GM12801 (cell line): Measurements from ENCODE around the gene MPP3.

Experiments used
- TF ChIP-seq, protein P1 (sequence below): IDR thresholded peaks from one replicate; pipeline ENCODE4 v1.5.1; 2011; ENCODE audit warnings: control low read depth; ENCODE audit not compliant: insufficient read length; ENCODE audit errors: extremely low read depth

The MPP3 gene

DNA sequence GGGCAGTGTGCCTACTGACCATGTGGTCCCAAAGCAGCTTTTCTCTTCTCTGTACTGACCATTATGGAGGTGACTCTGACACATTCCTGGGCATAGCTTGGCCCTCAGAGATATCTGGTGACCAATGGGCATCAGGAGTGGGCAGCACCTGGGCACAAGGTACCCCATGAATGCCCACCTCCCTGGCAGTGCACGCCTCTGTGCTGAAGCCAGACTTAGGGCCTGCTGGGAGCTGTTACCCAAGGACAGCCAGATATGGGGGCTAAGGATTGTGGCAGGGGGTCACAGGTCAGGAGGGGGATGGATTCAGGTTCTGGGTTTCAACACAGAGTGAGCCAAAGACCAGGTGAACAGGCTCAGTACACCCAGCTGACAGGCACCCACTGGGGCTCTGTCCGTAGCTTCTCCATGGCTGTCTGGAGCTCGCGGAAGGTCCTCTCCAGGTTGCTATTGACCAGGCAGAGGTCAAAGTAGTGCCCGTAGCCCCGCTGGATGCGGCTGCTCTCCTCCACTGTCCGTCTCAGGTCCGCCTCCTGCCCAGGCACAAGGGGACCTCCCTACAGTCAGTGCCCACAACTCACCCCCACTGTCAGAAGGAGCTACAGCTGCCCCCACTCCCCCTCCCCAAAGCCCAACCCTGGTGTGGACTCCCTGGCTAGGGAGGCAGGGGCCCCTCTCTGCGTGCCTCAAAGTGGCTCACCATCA is 44.7 kb upstream of the MPP3 start:
- TF ChIP-seq, protein P1, sequence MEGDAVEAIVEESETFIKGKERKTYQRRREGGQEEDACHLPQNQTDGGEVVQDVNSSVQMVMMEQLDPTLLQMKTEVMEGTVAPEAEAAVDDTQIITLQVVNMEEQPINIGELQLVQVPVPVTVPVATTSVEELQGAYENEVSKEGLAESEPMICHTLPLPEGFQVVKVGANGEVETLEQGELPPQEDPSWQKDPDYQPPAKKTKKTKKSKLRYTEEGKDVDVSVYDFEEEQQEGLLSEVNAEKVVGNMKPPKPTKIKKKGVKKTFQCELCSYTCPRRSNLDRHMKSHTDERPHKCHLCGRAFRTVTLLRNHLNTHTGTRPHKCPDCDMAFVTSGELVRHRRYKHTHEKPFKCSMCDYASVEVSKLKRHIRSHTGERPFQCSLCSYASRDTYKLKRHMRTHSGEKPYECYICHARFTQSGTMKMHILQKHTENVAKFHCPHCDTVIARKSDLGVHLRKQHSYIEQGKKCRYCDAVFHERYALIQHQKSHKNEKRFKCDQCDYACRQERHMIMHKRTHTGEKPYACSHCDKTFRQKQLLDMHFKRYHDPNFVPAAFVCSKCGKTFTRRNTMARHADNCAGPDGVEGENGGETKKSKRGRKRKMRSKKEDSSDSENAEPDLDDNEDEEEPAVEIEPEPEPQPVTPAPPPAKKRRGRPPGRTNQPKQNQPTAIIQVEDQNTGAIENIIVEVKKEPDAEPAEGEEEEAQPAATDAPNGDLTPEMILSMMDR, result no peak

DNA sequence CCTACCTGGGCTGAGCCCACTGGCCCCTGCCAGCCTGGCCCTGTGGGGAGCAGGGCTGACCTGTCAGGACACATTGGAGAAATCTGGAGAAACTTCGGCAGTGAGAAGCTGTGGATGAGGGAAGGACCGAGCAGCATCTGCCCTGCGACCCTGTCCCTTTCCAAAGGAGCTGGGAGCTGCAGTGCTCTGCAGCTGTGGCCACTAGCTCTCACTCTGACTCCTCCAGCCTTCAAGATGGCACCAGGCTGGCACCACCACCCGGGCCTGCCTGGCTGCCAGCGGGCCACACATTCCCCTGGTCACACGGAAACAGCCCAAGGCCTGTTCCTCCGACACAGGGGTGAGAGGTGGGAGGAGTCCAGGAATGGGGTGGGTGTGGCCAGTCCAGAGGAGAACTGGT is 44.1 kb upstream of the MPP3 start:
- TF ChIP-seq, protein P1, result no peak

DNA sequence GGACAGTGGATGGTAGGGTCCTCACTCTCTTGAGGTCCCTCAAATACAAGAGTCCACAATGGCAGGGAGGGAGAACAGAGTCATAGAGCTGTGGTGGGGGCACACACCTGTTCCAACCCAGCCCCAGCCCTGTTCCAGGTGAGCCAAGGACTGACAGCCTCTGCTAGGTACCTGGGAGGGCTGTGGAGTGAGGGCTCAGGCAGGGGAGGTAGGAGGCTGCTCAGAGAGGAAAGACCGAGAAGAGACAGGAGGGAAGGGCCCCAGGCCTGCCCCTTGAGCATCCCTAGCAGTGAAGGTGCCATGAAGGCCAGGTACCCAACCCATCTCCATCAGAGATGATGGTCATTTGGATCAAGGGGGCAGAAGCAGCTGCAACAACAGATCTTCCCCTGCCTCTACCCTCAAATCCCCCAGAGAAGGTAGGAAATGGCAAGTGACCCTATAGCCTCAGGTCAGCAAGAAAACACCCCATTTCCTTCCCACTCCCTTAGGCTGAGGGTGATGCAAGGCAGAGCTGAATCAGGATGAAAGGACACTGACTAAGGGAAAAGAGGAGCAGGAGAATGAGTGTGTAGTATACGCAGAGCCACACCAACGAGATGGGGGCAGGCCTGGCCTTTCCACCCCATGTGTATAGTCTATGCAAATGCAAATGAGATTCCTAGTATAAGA is 42.7 kb upstream of the MPP3 start:
- TF ChIP-seq, protein P1, result no peak

DNA sequence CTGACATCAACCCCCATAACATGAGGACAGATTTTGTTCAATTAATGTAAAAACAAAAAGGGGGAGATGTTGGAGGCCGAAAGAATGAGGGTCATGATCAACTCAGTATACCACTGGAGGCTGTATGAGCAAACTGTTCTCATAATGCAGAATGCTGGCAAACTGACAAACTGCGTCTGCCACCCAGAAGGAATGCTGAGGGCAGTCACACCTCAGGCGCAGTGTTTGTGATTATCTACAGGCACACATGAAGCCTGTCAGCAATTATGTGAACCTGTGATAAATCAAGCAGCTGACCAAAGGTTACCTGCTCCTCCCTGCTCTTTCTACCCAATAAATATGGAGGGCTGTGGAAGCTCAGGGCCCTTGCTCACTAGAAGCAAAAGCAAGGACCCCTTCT is 41.3 kb upstream of the MPP3 start:
- TF ChIP-seq, protein P1, result no peak

DNA sequence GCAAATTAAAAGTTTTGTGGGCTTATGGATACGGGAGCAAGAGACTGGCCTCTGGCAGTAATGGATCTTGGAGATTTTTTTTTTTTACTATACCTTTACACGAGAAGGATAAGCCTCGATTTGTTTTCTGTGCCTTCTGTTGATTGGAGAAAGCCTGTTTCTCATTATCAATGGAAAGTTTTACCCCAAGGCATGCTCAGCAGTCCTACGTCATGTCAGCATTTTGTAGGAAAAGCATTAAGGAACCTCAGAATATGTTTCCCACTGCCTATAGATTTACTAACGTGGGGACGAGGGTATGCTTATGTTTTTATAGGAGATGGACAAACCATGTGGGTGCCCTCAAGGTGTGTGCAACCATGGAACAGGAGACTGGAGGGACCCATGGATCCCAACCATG is 40.9 kb upstream of the MPP3 start:
- TF ChIP-seq, protein P1, result no peak

DNA sequence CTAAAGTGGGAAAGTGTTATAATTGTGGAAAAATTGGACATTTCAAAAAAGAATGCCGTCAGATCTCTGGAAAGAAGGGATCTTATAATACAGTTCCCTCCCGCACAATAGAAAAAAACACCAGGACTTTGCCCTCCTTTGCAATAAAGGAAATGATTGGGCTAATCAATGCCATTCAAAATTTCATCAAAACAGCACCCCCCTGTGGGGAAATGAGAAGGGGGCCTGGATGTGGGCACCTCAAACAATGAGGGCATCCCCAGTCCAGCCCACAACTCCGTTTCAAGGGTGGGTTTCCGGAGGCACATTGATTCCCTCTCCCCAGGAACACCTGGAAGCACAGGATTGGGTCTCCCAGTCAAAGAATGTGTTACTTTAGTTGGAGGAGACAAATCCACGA is 40.1 kb upstream of the MPP3 start:
- TF ChIP-seq, protein P1, result no peak

DNA sequence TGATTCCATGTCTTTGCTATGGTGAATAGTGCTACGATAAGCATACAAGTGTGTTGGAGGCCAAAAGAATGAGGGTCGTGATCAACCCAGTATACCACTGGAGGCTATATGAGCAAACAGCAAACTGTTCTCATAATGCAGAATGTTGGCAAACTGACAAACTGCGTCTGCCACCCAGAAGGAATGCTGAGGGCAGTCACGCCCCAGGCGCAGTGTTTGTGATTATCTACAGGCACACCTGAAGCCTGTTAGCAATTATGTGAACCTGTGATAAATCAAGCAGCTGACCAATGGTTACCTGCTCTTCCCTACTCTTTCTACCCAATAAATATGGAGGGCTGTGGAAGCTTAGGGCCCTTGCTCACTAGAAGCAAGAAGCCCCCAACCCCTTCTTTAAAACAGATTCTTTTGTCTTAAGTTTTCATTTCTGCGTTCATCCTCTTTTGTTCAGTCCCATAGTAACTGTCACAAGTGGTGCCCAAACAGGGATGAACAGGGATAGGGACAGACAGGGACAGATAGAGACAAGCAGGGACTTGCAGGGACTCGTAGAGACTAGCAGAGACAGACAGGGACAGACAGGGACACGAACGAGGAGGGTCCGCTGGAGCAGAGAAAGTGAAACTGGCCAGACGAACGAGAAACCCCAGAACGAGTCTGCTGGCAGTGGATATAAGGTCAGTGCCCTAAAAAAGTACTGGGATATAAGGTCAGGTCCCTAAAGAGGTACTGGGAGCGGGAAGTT is 39.2 kb upstream of the MPP3 start:
- TF ChIP-seq, protein P1, result no peak
